Neural cell (in vitro differentiated cells): ENCODE results near the gene USP20. TPM values are rescaled to one million over a fixed set of nuclear protein-coding genes. Genes with fewer than 3 reads are reported as not detected.

Experiments used
- H2AFZ ChIP-seq: fragments of 200-600, 300-800 bp; sonication (generic), shearing (Covaris generic); 2 replicates; pipeline ENCODE4 v1.6.0; 2014; ENCODE audit warnings: low read depth, mild to moderate bottlenecking, antibody characterized with exemption, low read length, moderate library complexity
- H3F3A ChIP-seq: fragments of 200-600 bp; shearing (Covaris generic); 2 replicates; pipeline ENCODE4 v1.6.1; 2016; ENCODE audit warnings: mild to moderate bottlenecking, moderate library complexity, mixed read lengths, antibody characterized with exemption, low read length; ENCODE audit not compliant: insufficient read depth, poor library complexity, severe bottlenecking
- H3K27ac ChIP-seq: fragments of 200-600, 300-800 bp; sonication (generic), shearing (Covaris generic); 2 replicates; pipeline ENCODE4 v1.5.1; 2014; ENCODE audit warnings: mild to moderate bottlenecking, low read length, moderate library complexity
- H3K27me3 ChIP-seq: fragments of 300-800, 200-600 bp; sonication (generic), shearing (Covaris generic); 2 replicates; pipeline ENCODE4 v1.6.0; 2014; ENCODE audit warnings: mild to moderate bottlenecking, low read depth, low read length, moderate library complexity; ENCODE audit not compliant: insufficient read depth
- H3K36me3 ChIP-seq: fragments of 300-800, 200-600 bp; sonication (generic), shearing (Covaris generic); 2 replicates; pipeline ENCODE4 v1.5.1; 2014; ENCODE audit warnings: mild to moderate bottlenecking, antibody characterized with exemption, low read length, moderate library complexity; ENCODE audit not compliant: insufficient read depth
- H3K4me2 ChIP-seq: fragments of 300-800, 200-600 bp; sonication (generic), shearing (Covaris generic); 2 replicates; pipeline ENCODE4 v1.6.0; 2014; ENCODE audit warnings: mild to moderate bottlenecking, low read length
- H3K4me3 ChIP-seq: fragments of 300-800, 200-600 bp; sonication (generic), shearing (Covaris generic); 2 replicates; pipeline ENCODE4 v1.5.1; 2014; ENCODE audit warnings: mild to moderate bottlenecking, low read length, moderate library complexity
- H3K79me2 ChIP-seq: fragments of 200-600 bp; shearing (Covaris generic); replicated peaks from 2 replicates; pipeline ENCODE4 v1.6.0; 2014; ENCODE audit warnings: mild to moderate bottlenecking, low read length, moderate library complexity; ENCODE audit not compliant: insufficient read depth
- H3K9ac ChIP-seq: fragments of 300-800, 200-600 bp; sonication (generic), shearing (Covaris generic); 2 replicates; pipeline ENCODE4 v1.6.1; 2016; ENCODE audit warnings: mild to moderate bottlenecking, low read length, mixed read lengths
- H3K9me2 ChIP-seq: fragments of 200-600 bp; shearing (Covaris generic); 2 replicates; pipeline ENCODE4 v1.6.1; 2016; ENCODE audit warnings: mild to moderate bottlenecking, low read length, mixed read lengths; ENCODE audit not compliant: insufficient read depth
- H3K9me3 ChIP-seq: fragments of 200-600, 300-800 bp; sonication (generic), shearing (Covaris generic); 2 replicates; pipeline ENCODE4 v1.6.1; 2016; ENCODE audit warnings: mild to moderate bottlenecking, mixed run types, low read length, moderate library complexity, mixed read lengths
- H4K20me1 ChIP-seq: fragments of 200-600 bp; shearing (Covaris generic); 2 replicates; pipeline ENCODE4 v1.6.1; 2016; ENCODE audit warnings: mild to moderate bottlenecking, mixed run types; ENCODE audit not compliant: insufficient read depth
- EP300 ChIP-seq: fragments of 450-650 bp; conservative IDR thresholded peaks from 2 replicates; pipeline ENCODE4 v1.6.1; 2014; ENCODE audit warnings: antibody characterized with exemption, mild to moderate bottlenecking, moderate library complexity; ENCODE audit not compliant: poor library complexity, severe bottlenecking
- EZH2 ChIP-seq: fragments of 200-600, 300-800 bp; shearing (Covaris generic), sonication (generic); IDR thresholded peaks from 2 replicates; pipeline ENCODE4 v1.6.1; 2014; ENCODE audit warnings: antibody characterized with exemption, low read length, borderline replicate concordance, mild to moderate bottlenecking; ENCODE audit not compliant: insufficient read depth, poor library complexity, severe bottlenecking
- MXI1 ChIP-seq: fragments of 450-650 bp; conservative IDR thresholded peaks from 2 replicates; pipeline ENCODE4 v1.6.1; 2014; ENCODE audit warnings: antibody characterized with exemption, mild to moderate bottlenecking; ENCODE audit not compliant: poor library complexity, severe bottlenecking
- POLR2AphosphoS5 ChIP-seq: IDR thresholded peaks from 2 replicates; pipeline ENCODE4 v1.6.1; 2012
- RAD21 ChIP-seq: fragments of 450-650 bp; conservative IDR thresholded peaks from 2 replicates; pipeline ENCODE4 v1.6.1; 2014; ENCODE audit warnings: antibody characterized with exemption, mild to moderate bottlenecking, moderate library complexity
- SMC3 ChIP-seq: fragments of 450-650 bp; conservative IDR thresholded peaks from 2 replicates; pipeline ENCODE4 v1.6.1; 2014; ENCODE audit warnings: antibody characterized with exemption, mild to moderate bottlenecking, moderate library complexity; ENCODE audit not compliant: poor library complexity
- TAF1 ChIP-seq: IDR thresholded peaks from 2 replicates; pipeline ENCODE4 v1.6.1; 2012; ENCODE audit warnings: low read depth
- polyA plus RNA-seq: library from polyadenylated mRNA; depleted of rRNA; stranded (reverse); fragments of >200 nt; gene quantifications from 2 replicates; pipeline ENCODE4 v1.2.3, GENCODE V29; 2014
- TF ChIP-seq, protein P1 (sequence below): fragments of 450-650 bp; IDR thresholded peaks from 2 replicates; pipeline ENCODE4 v1.5.1; 2014; ENCODE audit warnings: antibody characterized with exemption, mild to moderate bottlenecking, moderate library complexity; ENCODE audit not compliant: poor library complexity, severe bottlenecking
- TF ChIP-seq, protein P2 (sequence below): IDR thresholded peaks from 2 replicates; pipeline ENCODE4 v1.6.1; 2012; ENCODE audit warnings: borderline replicate concordance

The USP20 gene
- polyA plus RNA-seq, 1 donor from 2014 or later = 39.8 TPM

DNA sequence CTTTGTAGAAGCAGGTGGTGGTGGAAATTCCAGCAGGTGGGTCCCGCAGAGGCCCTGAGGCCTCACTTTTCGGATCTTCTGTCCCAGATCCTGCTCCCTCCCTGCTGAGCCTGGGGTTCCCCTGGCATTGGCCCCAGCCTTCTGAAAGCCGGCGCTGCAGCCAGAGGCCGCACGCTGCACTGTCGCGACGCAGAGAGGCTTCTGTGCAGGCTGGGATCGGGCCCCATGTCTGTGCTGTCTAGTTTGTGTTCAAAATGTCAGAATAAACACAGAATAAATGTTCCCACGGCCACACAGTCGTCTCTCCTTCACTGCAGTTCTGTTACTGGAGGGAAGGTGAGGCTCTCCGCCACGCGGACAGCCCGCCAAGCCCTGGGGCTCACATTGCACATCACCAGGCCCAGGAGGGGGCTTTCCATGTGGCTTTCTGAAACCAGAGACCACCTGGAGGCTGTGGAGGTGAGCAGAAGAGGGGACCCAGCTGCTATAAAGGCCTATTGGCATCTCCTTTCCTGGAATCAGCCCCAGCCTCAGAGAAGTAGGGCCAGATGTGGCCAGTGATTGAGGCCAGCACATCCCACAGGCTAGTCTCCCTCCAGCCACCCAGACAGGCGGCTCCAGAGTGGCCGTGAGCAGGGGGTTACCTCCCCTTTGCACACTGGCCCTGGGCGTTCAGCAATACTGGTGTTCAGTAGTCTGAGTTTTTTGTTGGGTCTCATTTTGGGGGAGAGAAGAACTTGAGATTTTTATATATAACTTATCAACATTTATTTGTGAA is 46.5 kb downstream of the USP20 start:
- no peak overlapping the region for H3K9ac ChIP-seq
- no peaks in the 10 kb centered on the region for H3F3A ChIP-seq
- no peaks in the 10 kb centered on the region for H3K36me3 ChIP-seq
- no peaks in the 10 kb centered on the region for H4K20me1 ChIP-seq
- no peaks in the 10 kb centered on the region for H3K9me3 ChIP-seq
- TF ChIP-seq, protein P1, sequence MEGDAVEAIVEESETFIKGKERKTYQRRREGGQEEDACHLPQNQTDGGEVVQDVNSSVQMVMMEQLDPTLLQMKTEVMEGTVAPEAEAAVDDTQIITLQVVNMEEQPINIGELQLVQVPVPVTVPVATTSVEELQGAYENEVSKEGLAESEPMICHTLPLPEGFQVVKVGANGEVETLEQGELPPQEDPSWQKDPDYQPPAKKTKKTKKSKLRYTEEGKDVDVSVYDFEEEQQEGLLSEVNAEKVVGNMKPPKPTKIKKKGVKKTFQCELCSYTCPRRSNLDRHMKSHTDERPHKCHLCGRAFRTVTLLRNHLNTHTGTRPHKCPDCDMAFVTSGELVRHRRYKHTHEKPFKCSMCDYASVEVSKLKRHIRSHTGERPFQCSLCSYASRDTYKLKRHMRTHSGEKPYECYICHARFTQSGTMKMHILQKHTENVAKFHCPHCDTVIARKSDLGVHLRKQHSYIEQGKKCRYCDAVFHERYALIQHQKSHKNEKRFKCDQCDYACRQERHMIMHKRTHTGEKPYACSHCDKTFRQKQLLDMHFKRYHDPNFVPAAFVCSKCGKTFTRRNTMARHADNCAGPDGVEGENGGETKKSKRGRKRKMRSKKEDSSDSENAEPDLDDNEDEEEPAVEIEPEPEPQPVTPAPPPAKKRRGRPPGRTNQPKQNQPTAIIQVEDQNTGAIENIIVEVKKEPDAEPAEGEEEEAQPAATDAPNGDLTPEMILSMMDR = no peak
- TF ChIP-seq EP300 (no peak), EZH2 (no peak), TAF1 (no peak), POLR2AphosphoS5 (no peak), SMC3 (no peak), MXI1 (no peak), RAD21 (no peak)
- TF ChIP-seq, protein P2, sequence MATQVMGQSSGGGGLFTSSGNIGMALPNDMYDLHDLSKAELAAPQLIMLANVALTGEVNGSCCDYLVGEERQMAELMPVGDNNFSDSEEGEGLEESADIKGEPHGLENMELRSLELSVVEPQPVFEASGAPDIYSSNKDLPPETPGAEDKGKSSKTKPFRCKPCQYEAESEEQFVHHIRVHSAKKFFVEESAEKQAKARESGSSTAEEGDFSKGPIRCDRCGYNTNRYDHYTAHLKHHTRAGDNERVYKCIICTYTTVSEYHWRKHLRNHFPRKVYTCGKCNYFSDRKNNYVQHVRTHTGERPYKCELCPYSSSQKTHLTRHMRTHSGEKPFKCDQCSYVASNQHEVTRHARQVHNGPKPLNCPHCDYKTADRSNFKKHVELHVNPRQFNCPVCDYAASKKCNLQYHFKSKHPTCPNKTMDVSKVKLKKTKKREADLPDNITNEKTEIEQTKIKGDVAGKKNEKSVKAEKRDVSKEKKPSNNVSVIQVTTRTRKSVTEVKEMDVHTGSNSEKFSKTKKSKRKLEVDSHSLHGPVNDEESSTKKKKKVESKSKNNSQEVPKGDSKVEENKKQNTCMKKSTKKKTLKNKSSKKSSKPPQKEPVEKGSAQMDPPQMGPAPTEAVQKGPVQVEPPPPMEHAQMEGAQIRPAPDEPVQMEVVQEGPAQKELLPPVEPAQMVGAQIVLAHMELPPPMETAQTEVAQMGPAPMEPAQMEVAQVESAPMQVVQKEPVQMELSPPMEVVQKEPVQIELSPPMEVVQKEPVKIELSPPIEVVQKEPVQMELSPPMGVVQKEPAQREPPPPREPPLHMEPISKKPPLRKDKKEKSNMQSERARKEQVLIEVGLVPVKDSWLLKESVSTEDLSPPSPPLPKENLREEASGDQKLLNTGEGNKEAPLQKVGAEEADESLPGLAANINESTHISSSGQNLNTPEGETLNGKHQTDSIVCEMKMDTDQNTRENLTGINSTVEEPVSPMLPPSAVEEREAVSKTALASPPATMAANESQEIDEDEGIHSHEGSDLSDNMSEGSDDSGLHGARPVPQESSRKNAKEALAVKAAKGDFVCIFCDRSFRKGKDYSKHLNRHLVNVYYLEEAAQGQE = no peak
- no peaks in the 10 kb centered on the region for H3K27me3 ChIP-seq
- H2AFZ ChIP-seq = no peak overlapping the region
- no peak overlapping the region for H3K4me3 ChIP-seq
- H3K9me2 ChIP-seq = no peaks in the 10 kb centered on the region
- no peak overlapping the region for H3K4me2 ChIP-seq
- H3K27ac ChIP-seq = no peak overlapping the region
- H3K79me2 ChIP-seq = no peaks in the 10 kb centered on the region

GRCh38 chr9:129884220-129885017 is 49.2 kb downstream of the USP20 start:
- no peaks in the 10 kb centered on the region for H3K9me3 ChIP-seq
- peak overlapping the region; percentile 31 for H3K9ac ChIP-seq
- TF ChIP-seq TAF1 (no peak), MXI1 (no peak), EP300 (no peak), SMC3 (peak; percentile 22), EZH2 (no peak), POLR2AphosphoS5 (no peak), RAD21 (peak; percentile 28)
- TF ChIP-seq, protein P1 = peak; percentile 14
- TF ChIP-seq, protein P2 = no peak
- no peak overlapping the region for H3K27ac ChIP-seq
- H4K20me1 ChIP-seq = no peaks in the 10 kb centered on the region
- H3F3A ChIP-seq = no peaks in the 10 kb centered on the region
- no peaks in the 10 kb centered on the region for H3K9me2 ChIP-seq
- no peaks in the 10 kb centered on the region for H3K79me2 ChIP-seq
- H3K4me2 ChIP-seq = no peak overlapping the region
- no peak overlapping the region for H2AFZ ChIP-seq
- H3K27me3 ChIP-seq = no peaks in the 10 kb centered on the region
- no peaks in the 10 kb centered on the region for H3K36me3 ChIP-seq
- H3K4me3 ChIP-seq = peak overlapping the region; percentile 51
